ENCODE measurements around the gene FMNL2.
"Not testable (repeated sequence)": the region's sequence is repeated elsewhere in the genome, so short reads cannot be mapped to it uniquely, and the experiment has no call there.

Gene FMNL2

DNA sequence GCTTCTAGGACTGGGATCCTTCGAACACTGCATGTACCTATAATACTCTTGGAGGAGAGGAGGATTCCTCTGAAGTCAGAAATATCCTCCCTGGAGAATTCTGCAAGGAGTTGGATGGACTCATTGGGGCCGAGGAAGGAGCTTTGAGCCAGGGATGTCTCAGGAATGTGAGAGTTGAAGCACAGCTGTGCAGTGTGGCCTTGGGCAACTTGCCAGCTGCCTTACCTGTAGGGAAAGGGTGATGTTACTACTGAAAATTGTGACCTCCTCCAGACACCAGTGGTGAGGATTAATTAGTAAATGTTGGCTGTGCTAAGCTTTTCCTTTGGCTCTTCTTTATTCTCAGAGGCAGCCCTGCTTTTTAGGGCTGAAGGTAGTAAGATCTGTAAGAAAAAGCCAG lies 41.4 kb downstream of the FMNL2 start:
- DNase-seq, result no peak

DNA sequence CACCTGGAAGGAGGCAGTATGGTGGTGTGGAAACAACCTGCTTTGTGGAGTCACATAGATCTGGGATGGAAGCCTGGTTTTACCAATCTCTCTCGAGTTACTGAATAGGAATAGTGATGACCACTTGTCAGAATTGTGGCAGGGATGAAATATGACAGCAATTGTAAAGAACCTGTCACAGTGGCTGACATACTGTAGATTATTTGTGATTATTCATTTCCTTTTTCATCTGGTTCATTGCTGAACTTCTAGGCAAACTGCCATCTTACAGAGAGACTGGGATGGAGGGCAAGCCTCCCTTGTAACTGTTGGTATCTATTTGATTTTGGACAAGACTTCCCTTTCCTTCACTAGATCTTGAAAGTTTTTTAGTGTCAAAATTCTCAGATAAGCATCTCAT lies 42.0 kb downstream of the FMNL2 start:
- no peak for DNase-seq

DNA sequence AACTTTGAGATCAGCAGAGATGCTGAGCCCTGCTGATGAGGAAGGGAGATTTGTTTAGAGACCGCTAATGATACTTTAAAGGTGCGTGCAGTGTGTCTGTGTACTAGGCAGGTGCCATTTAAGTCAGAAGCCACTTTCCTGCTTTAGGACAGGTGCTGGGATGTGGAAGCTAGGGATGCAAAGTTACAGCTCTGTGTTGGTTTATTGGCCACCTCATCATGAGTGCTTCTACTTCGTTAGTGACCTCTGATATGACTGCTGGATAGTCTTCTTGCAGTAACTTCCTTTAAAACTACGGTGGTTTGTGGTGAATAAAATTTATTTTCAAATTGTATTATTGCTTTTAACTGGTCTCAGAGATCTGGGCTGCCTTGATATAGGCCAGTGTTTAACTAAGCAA lies 44.1 kb downstream of the FMNL2 start:
- DNase-seq, result no peak

DNA sequence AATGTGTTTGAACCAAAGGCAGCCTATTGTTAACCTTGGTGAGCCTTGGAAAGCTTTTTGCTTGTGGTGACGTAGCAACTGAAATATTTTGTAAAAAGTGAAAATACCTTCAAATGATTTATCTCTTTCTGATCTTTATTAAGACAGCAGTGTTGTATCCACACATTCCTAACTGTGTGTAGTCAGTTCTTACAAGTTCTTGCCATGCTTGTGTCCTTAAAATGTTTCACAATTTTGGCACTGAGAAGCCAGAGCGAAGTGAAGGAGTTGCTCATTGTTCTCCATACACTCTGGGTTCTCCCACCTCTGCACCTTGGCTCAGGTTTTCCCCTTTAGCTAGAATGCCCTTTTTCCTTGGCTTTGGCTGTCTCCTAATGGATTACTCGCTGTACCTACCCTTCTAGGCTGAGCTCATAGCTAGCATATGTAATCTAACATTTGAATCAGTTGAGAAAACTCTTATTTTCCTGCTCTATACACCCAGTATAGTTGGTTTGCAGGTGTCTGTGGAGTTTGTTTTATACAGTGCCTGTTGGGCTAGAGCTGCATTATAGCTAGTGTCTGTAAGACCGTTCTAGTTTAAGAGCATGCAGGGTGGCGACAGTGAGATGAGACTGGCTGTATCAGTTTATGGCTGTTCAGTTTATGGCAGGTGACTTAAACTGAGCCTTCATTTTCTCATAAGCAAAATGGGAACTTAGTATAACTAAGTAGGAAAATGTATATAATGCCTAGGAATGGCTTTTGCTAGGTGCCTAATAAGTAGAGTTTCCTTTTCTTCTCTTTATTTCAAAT lies 45.5 kb downstream of the FMNL2 start:
- no peak for DNase-seq

DNA sequence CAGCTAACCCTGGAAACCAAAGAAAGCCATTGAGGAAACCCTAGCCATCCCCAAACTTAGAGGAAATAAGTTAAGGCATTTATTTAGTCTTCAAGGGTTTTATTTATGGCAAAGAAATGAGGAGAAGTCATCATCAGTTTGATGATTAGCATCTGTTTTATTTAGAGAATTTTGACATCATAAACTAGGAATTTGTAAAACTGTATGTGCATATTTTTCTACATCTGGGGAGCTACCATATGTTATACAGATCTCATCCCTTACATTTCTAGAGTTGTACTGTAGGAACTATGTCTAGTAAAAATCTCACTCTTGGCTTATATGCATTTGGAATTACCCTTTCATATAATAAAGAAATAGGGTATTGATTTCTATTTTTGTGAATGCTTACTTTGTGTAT lies 48.7 kb downstream of the FMNL2 start:
- no peak for DNase-seq

DNA sequence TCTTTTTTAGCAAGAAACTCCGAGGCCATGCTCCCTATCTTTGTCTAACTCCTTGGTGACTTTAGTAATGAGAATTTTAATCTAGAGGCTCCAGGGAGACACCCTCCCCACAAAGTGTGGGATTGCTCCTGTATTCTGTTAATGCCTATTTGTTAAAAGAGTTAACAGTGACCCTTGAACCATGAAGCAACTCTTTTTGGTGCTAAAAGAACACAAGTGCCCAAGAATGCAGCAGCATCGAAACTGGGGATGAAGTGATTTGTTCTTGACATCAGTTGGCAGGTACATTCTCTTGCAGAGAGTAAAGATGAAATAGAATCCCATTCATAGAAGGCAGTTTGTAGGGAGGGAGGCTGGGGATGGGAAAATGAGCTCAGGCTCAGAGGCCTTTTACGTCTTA lies 50.0 kb downstream of the FMNL2 start:
- no peak for DNase-seq

DNA sequence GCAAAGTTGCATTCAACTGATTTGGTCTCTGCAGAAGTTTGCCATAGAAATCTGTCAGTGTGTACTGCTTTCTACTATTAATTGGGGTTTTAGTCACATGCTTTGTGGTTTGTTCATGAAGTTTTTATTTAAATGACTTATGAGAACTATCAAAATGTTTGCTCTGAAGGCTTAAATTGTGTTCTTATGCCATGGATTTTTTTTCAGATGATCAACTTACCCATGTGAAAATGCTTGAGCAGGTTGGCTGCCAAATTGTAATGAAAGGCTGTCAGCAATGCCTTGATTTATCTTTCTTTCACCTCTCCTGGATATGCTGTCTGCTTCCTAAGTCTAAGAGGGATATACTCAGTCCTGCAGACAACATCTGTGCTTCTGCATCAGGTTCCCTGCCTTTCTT lies 50.7 kb downstream of the FMNL2 start:
- DNase-seq, result no peak

DNA sequence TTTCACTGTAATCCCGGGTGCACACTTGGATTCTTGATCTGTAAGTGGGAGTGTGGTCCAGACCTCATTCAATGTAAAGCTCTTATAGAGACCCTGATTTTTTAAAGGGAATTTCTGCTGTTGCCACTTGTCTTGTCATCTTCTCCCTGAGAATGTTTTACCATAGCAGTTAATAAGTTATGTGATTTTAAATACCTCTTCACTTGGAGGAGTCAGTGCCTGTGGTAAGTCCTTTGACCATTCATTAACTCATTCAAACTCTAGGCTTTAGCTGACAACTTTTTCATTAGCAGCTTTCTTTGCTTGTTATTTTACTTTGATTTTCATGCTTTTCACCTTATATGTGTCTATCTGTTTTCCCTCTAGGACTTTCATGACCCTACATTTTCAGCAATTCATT lies 51.3 kb downstream of the FMNL2 start:
- DNase-seq, result no peak

DNA sequence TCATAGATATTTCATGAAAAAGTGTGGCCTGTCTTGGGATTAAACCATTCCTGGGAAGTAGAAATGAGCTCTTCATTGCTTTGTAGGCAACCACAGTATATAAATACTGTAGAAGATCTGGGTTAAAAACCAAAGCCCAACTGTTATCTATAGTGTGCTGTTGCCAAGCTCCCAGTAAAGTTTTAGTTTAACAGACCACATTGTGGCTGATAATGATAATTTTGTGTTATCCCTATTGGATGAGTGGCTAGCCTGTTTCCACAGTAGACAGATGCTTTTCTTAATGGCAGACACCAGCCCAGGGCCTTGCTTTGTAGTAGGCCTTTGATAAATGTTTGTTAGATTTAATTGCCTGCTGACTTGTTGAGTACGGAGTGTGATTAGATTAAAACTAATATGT lies 52.1 kb downstream of the FMNL2 start:
- DNase-seq, result no peak

DNA sequence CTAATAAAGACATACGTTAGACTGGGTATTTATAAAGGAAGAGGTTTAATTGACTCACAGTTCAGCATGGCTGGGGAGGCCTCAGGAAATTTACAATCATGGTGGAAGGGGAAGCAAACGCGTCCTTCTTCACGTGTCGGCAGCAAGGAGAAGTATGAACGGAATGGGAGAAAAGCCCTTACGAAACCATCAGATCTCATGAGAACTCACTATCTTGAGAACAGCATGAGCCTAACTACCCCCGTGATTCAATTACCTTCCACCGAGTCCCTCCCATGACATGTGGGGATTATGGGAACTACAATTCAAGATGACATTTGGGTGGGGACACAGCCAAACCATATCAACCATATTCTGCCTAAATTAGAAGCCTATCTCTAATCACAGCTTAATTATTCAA lies 53.3 kb downstream of the FMNL2 start:
- DNase-seq, result not testable (repeated sequence)

DNA sequence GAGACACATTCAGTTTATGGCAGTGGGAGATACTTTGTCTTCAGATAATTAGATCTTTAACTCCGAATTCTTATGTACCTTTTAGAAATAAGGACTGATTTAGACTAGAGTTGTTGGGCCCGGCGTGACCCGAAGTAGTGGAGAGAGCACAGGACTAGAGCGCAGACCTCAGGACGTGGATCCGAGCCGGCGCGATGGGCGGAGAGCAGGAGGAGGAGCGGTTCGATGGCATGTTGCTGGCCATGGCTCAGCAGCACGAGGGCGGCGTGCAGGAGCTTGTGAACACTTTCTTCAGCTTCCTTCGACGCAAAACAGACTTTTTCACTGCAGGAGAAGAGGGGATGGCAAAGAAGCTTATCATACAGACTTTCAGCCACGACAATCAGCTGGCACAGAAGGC lies 54.5 kb downstream of the FMNL2 start:
- DNase-seq, result no peak

DNA sequence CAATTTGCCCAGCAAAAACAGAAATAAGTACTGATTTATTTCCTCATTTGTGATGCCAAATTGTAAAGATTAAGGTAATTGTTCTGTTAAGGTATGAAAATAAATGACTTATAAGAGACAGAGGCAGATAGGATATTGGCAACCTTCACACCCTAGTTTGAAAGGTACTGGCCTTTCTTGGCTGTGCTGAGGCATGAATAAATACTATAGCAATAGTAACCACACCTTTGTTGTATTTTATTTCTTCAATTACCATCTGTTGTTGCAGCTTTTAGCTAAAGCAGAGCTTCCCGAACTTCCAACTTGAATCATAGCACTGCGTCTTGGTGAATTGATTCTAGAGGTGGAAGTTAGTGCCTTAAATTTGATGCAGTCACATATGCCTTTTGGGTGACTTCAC lies 55.9 kb downstream of the FMNL2 start:
- no peak for DNase-seq

DNA sequence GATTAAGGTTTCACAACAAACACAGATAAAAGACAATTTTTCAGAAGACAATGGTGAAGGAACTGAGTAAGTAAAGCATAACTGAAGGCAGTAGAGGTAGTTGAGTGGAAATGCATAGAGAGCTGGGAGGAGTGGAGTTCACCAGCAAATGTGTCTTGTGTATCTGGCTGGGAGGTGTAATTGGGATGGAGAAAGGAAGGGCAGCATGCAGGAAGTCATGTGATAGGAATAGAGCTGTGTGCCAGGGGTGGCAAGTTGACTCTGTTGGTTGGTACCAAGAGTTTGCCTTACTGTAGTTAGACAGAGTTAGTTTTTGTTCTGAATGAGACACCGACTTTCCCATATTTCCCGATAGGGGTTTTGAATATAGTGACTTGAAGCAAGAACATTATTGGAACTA lies 56.3 kb downstream of the FMNL2 start:
- DNase-seq, result no peak

DNA sequence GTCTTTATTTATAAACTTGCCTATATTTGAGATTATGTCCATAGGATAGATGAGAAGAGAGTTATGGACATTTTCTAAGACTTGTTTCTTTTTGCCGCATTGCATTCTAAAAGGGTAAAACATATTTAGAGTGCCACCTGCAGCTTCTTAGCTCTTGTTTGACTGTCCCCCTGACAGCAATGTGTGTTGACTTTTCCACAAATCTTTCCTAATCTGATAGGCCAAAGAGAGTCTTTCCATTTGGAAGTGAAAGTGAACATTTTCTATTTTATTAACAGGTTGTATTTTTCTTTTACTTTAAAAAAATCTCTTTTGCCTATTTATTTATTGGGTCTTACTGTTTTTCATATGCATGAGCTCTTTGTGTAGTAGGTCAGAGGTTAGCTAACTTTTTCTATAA lies 58.4 kb downstream of the FMNL2 start:
- no peak for DNase-seq

DNA sequence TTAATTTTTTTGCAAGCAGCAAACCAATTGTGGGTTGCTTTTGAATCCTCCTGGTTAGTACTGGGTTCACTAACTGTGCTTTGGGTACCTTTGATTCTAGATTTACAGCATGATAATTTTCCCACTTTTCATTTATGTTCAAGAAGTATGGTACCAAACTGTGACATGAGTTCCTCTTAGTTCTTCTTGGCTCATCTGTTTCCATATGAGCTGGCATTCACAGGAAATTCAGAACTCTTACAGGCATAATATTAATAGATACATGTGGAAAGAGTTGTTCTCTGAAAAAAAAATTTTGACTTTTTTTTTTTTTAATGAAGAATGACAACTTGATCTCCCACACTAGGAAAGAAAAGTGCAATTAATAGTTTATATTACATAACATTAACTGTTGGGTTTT lies 59.4 kb downstream of the FMNL2 start:
- DNase-seq, result no peak

DNA sequence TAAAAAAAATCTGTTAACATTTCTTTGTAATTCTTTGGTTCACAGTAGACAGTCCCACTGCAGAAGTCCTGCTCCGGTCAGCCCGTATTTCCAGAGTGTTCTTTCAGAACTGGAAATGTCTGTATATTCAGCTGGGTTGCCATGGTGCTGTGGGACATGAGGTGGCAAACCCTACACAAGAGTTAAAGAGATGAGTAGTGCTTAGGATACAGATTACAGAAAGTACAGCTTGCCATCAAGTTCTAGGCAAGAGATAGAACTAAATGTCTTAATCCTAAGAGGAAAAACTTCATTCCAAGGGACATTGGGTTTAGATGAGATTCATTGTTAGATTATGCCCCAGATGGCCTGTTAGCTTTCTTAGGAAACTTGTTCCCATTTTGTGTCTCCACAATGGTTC lies 60.1 kb downstream of the FMNL2 start:
- DNase-seq, result no peak

DNA sequence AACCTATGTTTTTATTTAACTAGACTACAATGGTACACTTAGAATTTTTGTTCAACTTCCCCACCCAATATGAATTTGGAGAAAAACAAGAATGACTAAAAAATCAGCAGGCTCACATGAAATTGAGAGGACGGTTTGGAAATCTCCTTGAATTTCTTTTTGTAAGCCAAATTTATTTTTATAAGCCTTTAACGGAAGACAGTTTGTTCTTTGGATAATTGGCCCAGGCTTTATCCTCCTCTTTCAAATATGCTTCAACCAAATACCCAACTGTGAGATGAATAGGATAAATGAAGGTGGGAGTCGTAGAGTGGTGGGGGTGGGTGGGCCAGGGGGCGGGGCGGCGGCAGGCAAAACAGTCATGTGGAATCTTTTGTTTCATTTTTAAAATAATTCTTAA lies 60.6 kb downstream of the FMNL2 start:
- no peak for DNase-seq

DNA sequence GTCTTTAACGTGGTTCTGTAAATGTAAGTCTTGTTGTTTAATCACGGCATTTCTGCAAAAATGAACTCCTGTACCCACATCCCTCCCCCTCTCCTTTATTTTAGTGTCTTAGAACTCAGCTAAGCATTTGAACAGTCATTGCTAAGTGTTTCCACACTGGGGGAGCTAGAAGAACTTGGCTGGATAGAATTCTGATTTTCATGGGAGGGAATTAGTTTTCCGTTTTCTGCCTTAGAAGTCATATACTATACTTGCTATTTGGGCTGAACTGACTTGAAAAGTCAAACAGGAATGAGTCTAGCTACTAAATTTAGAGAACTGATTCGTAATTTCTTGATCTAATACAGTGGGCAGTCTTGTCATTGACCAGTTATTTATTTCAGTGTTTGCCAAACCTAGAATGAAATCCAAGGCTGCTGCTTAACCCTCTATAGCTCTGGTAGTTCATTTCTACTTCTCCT lies 61.1 kb downstream of the FMNL2 start:
- DNase-seq, result no peak

DNA sequence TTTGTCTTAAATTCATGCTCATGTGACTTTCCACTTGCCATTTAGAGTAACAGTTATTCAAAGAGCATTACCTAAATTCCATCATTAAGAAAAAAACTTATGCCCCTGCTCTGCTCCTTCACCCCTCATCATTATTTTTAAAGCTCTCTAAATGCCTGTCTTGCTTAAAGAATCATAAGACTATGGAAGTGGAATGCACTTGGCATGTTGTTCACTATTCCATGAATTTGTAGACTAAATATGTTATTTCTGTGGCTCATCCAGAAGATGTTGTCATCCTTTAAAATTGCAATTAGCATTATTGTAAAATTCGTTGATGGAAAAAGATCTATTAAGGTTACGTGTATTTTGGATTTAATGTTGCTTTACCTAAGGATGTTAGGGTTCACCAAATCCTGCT lies 61.8 kb downstream of the FMNL2 start:
- DNase-seq, result no peak

DNA sequence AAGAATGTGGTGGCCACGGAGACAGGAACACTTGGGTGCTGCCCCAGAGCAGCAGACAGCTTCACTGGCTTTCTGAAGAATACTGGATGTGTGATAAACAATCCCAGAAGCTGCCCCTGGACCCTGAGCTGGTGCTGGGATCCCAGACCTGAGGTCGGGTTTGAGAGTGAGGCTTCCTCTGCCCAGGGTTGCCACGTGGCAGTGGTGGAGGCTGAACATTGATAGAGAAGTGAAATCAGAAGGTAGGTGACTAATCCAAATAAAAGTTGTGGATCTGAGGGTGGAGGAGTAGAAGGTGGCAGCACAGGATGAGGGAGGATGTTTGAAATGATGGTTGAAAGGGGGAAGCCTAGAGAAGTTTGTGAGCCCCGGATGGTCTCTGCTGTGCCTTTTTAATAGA lies 64.0 kb downstream of the FMNL2 start:
- DNase-seq, result no peak

DNA sequence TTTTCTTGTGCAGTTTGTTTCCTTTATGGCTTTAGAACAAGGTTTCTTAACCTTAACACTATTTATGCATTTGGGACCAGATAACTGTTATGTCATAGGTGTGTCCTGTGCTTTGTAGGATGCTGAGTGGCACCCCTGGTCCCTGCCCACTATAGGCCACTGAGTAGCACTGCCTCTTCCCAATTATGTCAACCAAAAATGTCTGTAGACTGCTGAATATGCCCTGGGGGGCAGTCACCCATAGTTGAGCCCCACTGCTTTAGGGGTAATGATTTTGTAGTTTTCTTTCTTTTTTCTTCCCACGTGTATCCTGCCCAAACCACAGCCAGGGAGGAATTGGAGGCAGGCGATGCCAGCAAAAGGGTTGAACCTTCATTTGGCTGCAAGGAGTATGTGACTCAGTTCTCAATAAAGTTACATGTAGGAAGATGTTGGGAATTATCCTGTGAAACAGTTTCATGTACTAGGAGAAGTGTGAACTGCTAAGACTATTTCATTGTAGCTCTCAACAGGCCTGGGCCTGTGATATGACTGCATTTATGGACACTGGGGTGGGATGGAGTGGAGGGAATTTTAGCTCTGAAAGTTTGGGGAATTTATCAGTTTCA lies 65.7 kb downstream of the FMNL2 start:
- DNase-seq, result no peak

DNA sequence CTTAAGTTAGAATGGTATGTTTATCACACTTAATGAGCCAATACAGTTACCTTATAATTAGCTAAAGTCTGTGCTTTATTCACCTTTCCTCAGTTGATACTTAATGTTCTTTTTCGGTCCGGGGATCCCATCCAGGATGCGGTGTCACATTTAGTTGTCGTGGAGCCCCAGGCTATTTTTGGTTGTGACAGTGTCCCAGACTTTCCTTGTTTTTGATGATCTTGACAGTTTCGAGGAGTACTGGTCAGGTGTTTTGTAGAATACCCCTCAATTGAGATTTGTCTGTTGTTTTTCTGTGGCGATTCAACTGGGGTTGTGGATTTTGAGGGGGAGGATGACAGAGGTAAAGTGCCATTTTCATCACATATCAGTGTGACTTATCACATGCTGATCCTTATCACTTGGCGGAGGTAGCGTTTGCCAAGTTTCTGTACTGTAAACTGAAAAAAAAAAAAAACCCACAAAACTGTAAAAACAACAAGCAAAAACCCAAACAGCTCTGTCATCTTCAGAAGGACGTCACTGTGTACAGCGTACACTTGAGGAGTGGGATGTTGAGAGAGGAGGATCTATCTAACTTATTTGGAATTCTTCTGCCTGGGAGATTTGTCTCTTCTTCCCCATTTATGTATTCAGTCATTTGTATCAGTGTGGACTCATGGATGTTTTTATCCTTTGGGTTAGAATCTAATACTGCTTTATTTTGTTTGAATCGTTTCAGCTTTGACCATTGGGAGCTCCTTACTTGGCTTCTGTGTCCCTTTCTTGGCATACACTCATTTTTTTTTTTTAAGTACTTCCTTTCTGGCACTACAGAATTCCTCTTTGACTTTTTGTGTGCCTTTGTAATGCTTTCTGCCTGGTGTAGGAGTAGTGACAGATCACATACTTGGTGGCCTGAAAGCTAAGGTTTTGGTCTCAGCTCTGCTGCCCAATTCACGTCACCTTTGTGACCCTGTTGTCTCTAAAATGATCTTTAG lies 68.1 kb downstream of the FMNL2 start:
- DNase-seq, result no peak

DNA sequence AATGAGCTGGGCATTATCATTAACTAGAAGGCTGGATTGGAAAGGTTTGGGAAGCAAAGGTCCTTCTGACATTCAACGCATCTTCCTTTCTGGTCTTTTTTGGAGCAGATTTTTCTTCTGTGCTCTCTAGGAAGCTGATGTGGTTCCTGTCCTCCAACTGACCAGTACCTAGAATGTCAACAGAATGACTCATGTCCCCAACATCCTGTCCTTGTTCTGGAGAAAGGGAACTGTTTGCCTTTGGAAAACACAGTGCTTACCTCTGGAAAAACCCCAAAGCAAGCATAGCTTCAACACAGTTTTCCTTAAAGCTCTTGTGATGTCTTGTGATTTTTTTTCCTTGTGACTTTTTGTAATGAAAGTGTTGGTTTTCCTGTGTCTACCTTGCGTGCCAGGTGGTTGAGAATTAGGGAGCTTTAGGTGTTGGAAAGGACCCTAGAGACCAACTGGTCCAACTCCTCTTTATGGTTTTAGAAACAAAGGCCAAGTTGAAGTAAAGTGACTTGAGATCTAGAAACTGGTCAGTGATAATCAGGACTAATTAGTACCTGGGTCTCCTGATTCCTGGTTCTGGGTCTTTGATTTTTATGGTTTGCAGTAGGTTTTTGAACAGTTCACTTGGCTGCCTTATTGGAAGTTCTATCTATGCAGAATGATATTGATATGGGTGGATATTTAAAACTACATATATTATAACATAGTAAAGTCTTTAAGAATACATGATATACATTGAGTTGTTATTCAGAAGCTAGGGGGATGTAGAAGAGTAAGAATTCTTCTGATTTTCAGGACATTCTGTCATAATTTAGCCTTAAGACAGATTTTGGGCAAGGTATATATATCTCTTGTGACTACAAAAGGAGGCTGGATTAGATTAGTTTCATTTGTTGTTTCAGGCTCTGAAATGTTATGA lies 70.5 kb downstream of the FMNL2 start:
- DNase-seq, result no peak
